H9 (cell line): ENCODE data around the gene CATSPERZ. TPM values are rescaled to one million over a fixed set of nuclear protein-coding genes. Genes with fewer than 3 reads are reported as not detected.

Source experiments
- DNase-seq: peaks from one replicate; pipeline ENCODE4 v3.0.0-alpha.2; 2017
- H2AFZ ChIP-seq: one replicate; pipeline ENCODE4 v1.6.1; 2013; ENCODE audit warnings: mild to moderate bottlenecking, low read length, control low read depth, moderate library complexity
- H2AK5ac ChIP-seq: 2 replicates; pipeline ENCODE4 v1.6.1; 2013; ENCODE audit warnings: low read length, control low read depth, mixed read lengths; ENCODE audit not compliant: insufficient read length
- H2BK120ac ChIP-seq: one replicate; pipeline ENCODE4 v1.6.1; 2013; ENCODE audit warnings: low read depth, mild to moderate bottlenecking, low read length, control low read depth, inconsistent platforms; ENCODE audit not compliant: poor library complexity, severe bottlenecking
- H2BK12ac ChIP-seq: 2 replicates; pipeline ENCODE4 v1.6.1; 2013; ENCODE audit warnings: low read length, control low read depth, mixed read lengths, low read depth; ENCODE audit not compliant: insufficient read length
- H2BK15ac ChIP-seq: 2 replicates; pipeline ENCODE4 v1.6.1; 2013; ENCODE audit warnings: low read depth, low read length, control low read depth
- H2BK20ac ChIP-seq: one replicate; pipeline ENCODE4 v1.6.1; 2013; ENCODE audit warnings: low read depth, mild to moderate bottlenecking, low read length, control low read depth, inconsistent platforms; ENCODE audit not compliant: poor library complexity, severe bottlenecking
- H2BK5ac ChIP-seq: 2 replicates; pipeline ENCODE4 v1.6.1; 2013; ENCODE audit warnings: low read length, control low read depth, mixed read lengths; ENCODE audit not compliant: insufficient read length
- H3K14ac ChIP-seq: 2 replicates; pipeline ENCODE4 v1.6.1; 2013; ENCODE audit warnings: low read length, control low read depth; ENCODE audit not compliant: insufficient read depth
- H3K18ac ChIP-seq: 2 replicates; pipeline ENCODE4 v1.6.1; 2013; ENCODE audit warnings: low read depth, mild to moderate bottlenecking, mixed read lengths, low read length, control low read depth; ENCODE audit not compliant: insufficient read length
- H3K23ac ChIP-seq: 2 replicates; pipeline ENCODE4 v1.6.1; 2013; ENCODE audit warnings: low read length, control low read depth, mixed read lengths, low read depth; ENCODE audit not compliant: insufficient read length
- H3K23me2 ChIP-seq: 2 replicates; pipeline ENCODE4 v1.6.1; 2013; ENCODE audit warnings: low read depth, mild to moderate bottlenecking, mixed read lengths, low read length, control low read depth; ENCODE audit not compliant: insufficient read length, poor library complexity, severe bottlenecking
- H3K27ac ChIP-seq: 2 replicates; pipeline ENCODE4 v1.5.1; 2013; ENCODE audit warnings: low read length, control low read depth, mixed read lengths, low read depth; ENCODE audit not compliant: insufficient read length
- H3K27me3 ChIP-seq: 2 replicates; pipeline ENCODE4 v1.6.1; 2013; ENCODE audit warnings: low read length, control low read depth, inconsistent platforms; ENCODE audit not compliant: insufficient read depth
- H3K4ac ChIP-seq: 2 replicates; pipeline ENCODE4 v1.6.1; 2013; ENCODE audit warnings: low read depth, mild to moderate bottlenecking, control low read depth, inconsistent platforms, low read length, moderate library complexity
- H3K4me1 ChIP-seq: 2 replicates; pipeline ENCODE4 v1.6.1; 2013; ENCODE audit warnings: low read length, control low read depth, inconsistent platforms; ENCODE audit not compliant: insufficient read depth
- H3K4me2 ChIP-seq: 2 replicates; pipeline ENCODE4 v1.6.1; 2013; ENCODE audit warnings: low read length, control low read depth, mixed read lengths; ENCODE audit not compliant: insufficient read length, insufficient read depth
- H3K56ac ChIP-seq: 2 replicates; pipeline ENCODE4 v1.6.1; 2013; ENCODE audit warnings: low read depth, mild to moderate bottlenecking, mixed read lengths, low read length, control low read depth; ENCODE audit not compliant: insufficient read length
- H3K79me1 ChIP-seq: 2 replicates; pipeline ENCODE4 v1.6.1; 2013; ENCODE audit warnings: low read depth, mild to moderate bottlenecking, moderate library complexity, low read length, control low read depth, inconsistent platforms; ENCODE audit not compliant: insufficient read depth, poor library complexity, severe bottlenecking
- H3K79me2 ChIP-seq: 2 replicates; pipeline ENCODE4 v1.6.1; 2013; ENCODE audit warnings: low read length, control low read depth, inconsistent platforms; ENCODE audit not compliant: insufficient read depth
- H3K9ac ChIP-seq: 2 replicates; pipeline ENCODE4 v1.6.1; 2013; ENCODE audit warnings: low read length, control low read depth, mixed read lengths; ENCODE audit not compliant: insufficient read length; ENCODE audit errors: extremely low read depth
- H3K9me3 ChIP-seq: one replicate; pipeline ENCODE4 v1.6.1; 2013; ENCODE audit warnings: low read depth, low read length, inconsistent platforms; ENCODE audit not compliant: control insufficient read depth
- H3T11ph ChIP-seq: one replicate; pipeline ENCODE4 v1.6.1; 2013; ENCODE audit warnings: mild to moderate bottlenecking, low read length, control low read depth, inconsistent platforms
- H4K20me1 ChIP-seq: one replicate; pipeline ENCODE4 v1.6.1; 2013; ENCODE audit not compliant: control insufficient read depth, insufficient read length, insufficient read depth
- H4K5ac ChIP-seq: 2 replicates; pipeline ENCODE4 v1.6.1; 2013; ENCODE audit warnings: low read depth, mild to moderate bottlenecking, mixed read lengths, low read length, control low read depth; ENCODE audit not compliant: insufficient read length
- H4K8ac ChIP-seq: replicated peaks from 2 replicates; pipeline ENCODE4 v1.6.1; 2013; ENCODE audit warnings: low read length, control low read depth, mixed read lengths, low read depth; ENCODE audit not compliant: insufficient read length
- H4K91ac ChIP-seq: 2 replicates; pipeline ENCODE4 v1.6.1; 2013; ENCODE audit warnings: low read depth, mild to moderate bottlenecking, moderate library complexity, mixed read lengths, low read length, control low read depth; ENCODE audit not compliant: insufficient read length
- H3K27ac Mint-ChIP-seq, 3 experiments: 2 replicates in 2 of 3; 3 replicates in 1 of 3; pipeline ENCODE4 v1.8.0; 2020 to 2021; ENCODE audit warnings: mixed read lengths in 3 of 3, mild to moderate bottlenecking in 1 of 3, moderate library complexity in 1 of 3
- H3K27me3 Mint-ChIP-seq: 2 replicates; pipeline ENCODE4 v1.8.0; 2021; ENCODE audit warnings: low read depth, mild to moderate bottlenecking, moderate library complexity, mixed read lengths
- H3K36me3 Mint-ChIP-seq, 3 experiments: 2 replicates in 2 of 3; 3 replicates in 1 of 3; pipeline ENCODE4 v1.8.0; 2020 to 2021; ENCODE audit warnings: low read depth in 3 of 3, mixed read lengths in 3 of 3; ENCODE audit not compliant: insufficient read depth in 1 of 3
- H3K4me1 Mint-ChIP-seq, 2 experiments: 2 replicates each; pipeline ENCODE4 v1.8.0; 2020; ENCODE audit warnings: mixed read lengths in 2 of 2
- H3K4me3 Mint-ChIP-seq, 2 experiments: 2 replicates in 1 of 2; 3 replicates in 1 of 2; pipeline ENCODE4 v1.8.0; 2020 to 2021; ENCODE audit warnings: mild to moderate bottlenecking in 2 of 2, mixed read lengths in 2 of 2, moderate library complexity in 1 of 2
- H3K9me3 Mint-ChIP-seq, 2 experiments: 2 replicates in 1 of 2; 3 replicates in 1 of 2; pipeline ENCODE4 v1.8.0; 2020; ENCODE audit warnings: mild to moderate bottlenecking in 2 of 2, mixed read lengths in 2 of 2, moderate library complexity in 1 of 2
- CTCF ChIP-seq: fragments of 200-600 bp; sonication (generic); conservative IDR thresholded peaks from 3 replicates; pipeline ENCODE4 v1.8.0; 2021; ENCODE audit warnings: antibody characterized with exemption, mild to moderate bottlenecking
- WGBS: extraction: QIAGEN DNeasy Blood & Tissue Kit; methylation state at CpG from one replicate; pipeline ENCODE4 v1.1.7; 2013; ENCODE audit warnings: missing lambda C conversion rate, low lambda C conversion rate, mixed read lengths; ENCODE audit not compliant: insufficient read length; ENCODE audit errors: extremely low coverage; 5-methylcytosine and 5-hydroxymethylcytosine counted together
- total RNA-seq: library from RNA; stranded (reverse); gene quantifications from 2 replicates; pipeline ENCODE4 v1.2.1, GENCODE V29; 2021

The CATSPERZ gene
- total RNA-seq, 1 experiment from 2014 or later, result 0.92 TPM

DNA sequence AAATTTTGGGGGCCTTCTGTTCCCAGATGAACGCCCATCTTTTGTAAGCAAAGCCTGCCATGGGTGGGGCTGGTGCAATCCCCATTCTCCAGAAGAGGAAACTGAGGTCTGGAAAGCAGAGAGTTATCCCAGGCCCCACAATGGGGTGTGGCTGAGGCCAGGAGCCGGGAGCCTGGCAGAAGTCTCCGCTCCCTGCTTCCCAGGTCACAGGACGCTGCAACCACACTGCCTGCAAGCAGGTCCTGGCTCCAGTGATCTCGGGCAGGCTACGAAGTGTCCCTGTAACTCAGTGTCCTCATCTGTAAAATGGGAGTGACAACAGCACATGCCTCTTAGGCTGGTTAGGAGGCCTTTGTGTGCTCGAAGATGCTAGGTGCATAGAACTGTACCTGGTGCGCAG lies 47.1 kb upstream of the CATSPERZ start:
- no peak overlapping the region for H4K91ac ChIP-seq
- H3K36me3 Mint-ChIP-seq, result peaks cover 20 to 39% (median 32%) of the 10 kb centered on the region in 3 experiments; a peak in 6 of 7 replicates
- H3K14ac ChIP-seq, result no peak overlapping the region
- peaks cover 3% of the 10 kb centered on the region for H3K79me1 ChIP-seq
- no peak overlapping the region for H3K18ac ChIP-seq
- H2BK5ac ChIP-seq, result no peak overlapping the region
- H3K79me2 ChIP-seq, result no peaks in the 10 kb centered on the region; the same call in 1 of the 2 replicates
- no peak overlapping the region for H3K9ac ChIP-seq
- H3K27me3 ChIP-seq, result no peaks in the 10 kb centered on the region
- H4K5ac ChIP-seq, result no peak overlapping the region
- no peak overlapping the region for H3K4ac ChIP-seq
- no peak overlapping the region for H3K23ac ChIP-seq
- WGBS, result no CpG with 5 or more reads among the region's 8 CpGs
- H3K4me2 ChIP-seq, result peak overlapping the region; percentile 19
- no peaks in the 10 kb centered on the region for H3K9me3 ChIP-seq
- no peak for TF ChIP-seq CTCF
- peaks cover 16% of the 10 kb centered on the region for H3K23me2 ChIP-seq
- H3K27ac Mint-ChIP-seq, result no peak overlapping the region
- no peak overlapping the region for H3K27ac ChIP-seq
- H3K4me1 Mint-ChIP-seq, result peaks cover 30 to 40% of the 10 kb centered on the region in 2 experiments
- H3K4me3 Mint-ChIP-seq, result peak overlapping the region; percentile 85 to 98
- H2BK12ac ChIP-seq, result no peak overlapping the region
- H3K27me3 Mint-ChIP-seq, result no peaks in the 10 kb centered on the region
- peaks cover 9% of the 10 kb centered on the region; the same call in 1 of the 2 replicates for H3K4me1 ChIP-seq
- no peak for DNase-seq
- no peak overlapping the region for H2BK20ac ChIP-seq
- no peak overlapping the region for H3K56ac ChIP-seq
- no peaks in the 10 kb centered on the region for H4K20me1 ChIP-seq
- H2BK15ac ChIP-seq, result no peak overlapping the region
- H4K8ac ChIP-seq, result no peak overlapping the region
- H2AK5ac ChIP-seq, result no peak overlapping the region
- H3T11ph ChIP-seq, result no peak overlapping the region
- no peak overlapping the region for H2BK120ac ChIP-seq
- H2AFZ ChIP-seq, result no peak overlapping the region
- no peaks in the 10 kb centered on the region for H3K9me3 Mint-ChIP-seq
